Natural killer cell (primary cell): ENCODE measurements around the gene GRK2. TPM values are rescaled to one million over a fixed set of nuclear protein-coding genes. Genes with fewer than 3 reads are reported as not detected.
A peak's percentile ranks its signal among the peaks of the same experiment; 100 is the strongest.

Experiments
- ATAC-seq, 3 donors: fragments of 150-1000 bp in 2 of 3; fragments of 200-7000 bp in 1 of 3; cut with Tn5 transposase; 1 replicate in 1 of 3; 2 replicates in 2 of 3; pipeline ENCODE4 v1.10.0; 2021; ENCODE audit warnings: mild to moderate bottlenecking in 2 of 3, moderate library complexity in 2 of 3
- DNase-seq, 2 donors: peaks; one replicate each; pipeline versions ENCODE4 v3.0.0 to v3.0.0-alpha.2; 2013 to 2021; ENCODE audit warnings: mixed read lengths in 1 of 2
- H3K27ac ChIP-seq: one replicate; pipeline ENCODE4 v1.5.1; 2013; ENCODE audit warnings: mild to moderate bottlenecking, low read length
- H3K27me3 ChIP-seq: one replicate; pipeline ENCODE4 v1.6.1; 2013; ENCODE audit warnings: low read length; ENCODE audit not compliant: control insufficient read depth, insufficient read depth
- H3K36me3 ChIP-seq: one replicate; pipeline ENCODE4 v1.6.1; 2013; ENCODE audit warnings: low read length; ENCODE audit not compliant: control insufficient read depth, insufficient read depth
- H3K4me1 ChIP-seq: one replicate; pipeline ENCODE4 v1.6.1; 2013; ENCODE audit warnings: low read length; ENCODE audit not compliant: control insufficient read depth, insufficient read depth
- H3K4me3 ChIP-seq: one replicate; pipeline ENCODE4 v1.5.1; 2013; ENCODE audit warnings: low read length
- H3K9me3 ChIP-seq: one replicate; pipeline ENCODE4 v1.6.1; 2013; ENCODE audit warnings: low read length; ENCODE audit not compliant: control insufficient read depth, insufficient read depth
- H3K27ac Mint-ChIP-seq, 2 donors: one replicate each; pipeline ENCODE4 v1.8.0; 2022; ENCODE audit warnings: mild to moderate bottlenecking in 2 of 2, mixed read lengths in 2 of 2, moderate library complexity in 1 of 2
- H3K27me3 Mint-ChIP-seq, 2 donors: one replicate each; pipeline ENCODE4 v1.8.0; 2022; ENCODE audit warnings: low read depth in 2 of 2, mixed read lengths in 2 of 2
- H3K36me3 Mint-ChIP-seq: one replicate; pipeline ENCODE4 v1.8.0; 2022; ENCODE audit warnings: mixed read lengths
- H3K4me1 Mint-ChIP-seq, 2 donors: one replicate each; pipeline ENCODE4 v1.8.0; 2022; ENCODE audit warnings: mixed read lengths in 2 of 2
- H3K4me3 Mint-ChIP-seq: one replicate; pipeline ENCODE4 v1.8.0; 2022; ENCODE audit warnings: mild to moderate bottlenecking, moderate library complexity, mixed read lengths
- H3K9me3 Mint-ChIP-seq, 2 donors: one replicate each; pipeline ENCODE4 v1.8.0; 2022; ENCODE audit warnings: mixed read lengths in 2 of 2
- CTCF ChIP-seq: fragments of 200-600 bp; IDR thresholded peaks from one replicate; pipeline ENCODE4 v1.8.0; 2022; ENCODE audit warnings: antibody characterized with exemption
- WGBS: methylation state at CpG from one replicate; pipeline ENCODE4 v1.1.7; 2013; ENCODE audit warnings: missing lambda C conversion rate; ENCODE audit not compliant: insufficient coverage; 5-methylcytosine and 5-hydroxymethylcytosine counted together
- intact Hi-C: fragments of 100-400 bp; cut with micrococcal nuclease; formaldehyde crosslinking; loops from one replicate; pipeline ENCODE4 v1.14.2; 2022
- total RNA-seq, 4 donors: library from RNA; stranded (reverse); fragments of 120-200 nt in 1 of 4; gene quantifications; one replicate each; pipeline versions ENCODE4 v1.2.3 to v1.2.4, GENCODE V29; 2013 to 2022

The GRK2 gene
- total RNA-seq, 3 donors from 2014 or later (not counting 1 experiment from before 2014, with no cell fraction given) = 390 to 482 (median 441) TPM

- H3K36me3 ChIP-seq = peaks cover 59% of the 10 kb centered on the region
- DNase-seq (peak; percentile 91 to 94), ATAC-seq (peak; percentile 68 to 87 (median 73))
- peak overlapping the region; percentile 97 for H3K27ac ChIP-seq
- peaks cover 46 to 60% of the 10 kb centered on the region in 2 donors for H3K4me1 Mint-ChIP-seq
- intact Hi-C loops = loop anchor here (1.0 to 5.0 kb wide), 6 partner anchors 11 to 84 kb away; partner anchors contain the start of genes CLCF1 and SSH3
- no peaks in the 10 kb centered on the region for H3K27me3 Mint-ChIP-seq
- no peaks in the 10 kb centered on the region for H3K27me3 ChIP-seq
- peak; percentile 10 for TF ChIP-seq CTCF
- H3K36me3 Mint-ChIP-seq = no peaks in the 10 kb centered on the region
- H3K9me3 ChIP-seq = no peaks in the 10 kb centered on the region
- H3K9me3 Mint-ChIP-seq = no peaks in the 10 kb centered on the region
- peak overlapping the region; percentile 100 for H3K27ac Mint-ChIP-seq
- under 1% methylated on average over 87 of the region's 87 CpGs for WGBS
- H3K4me3 Mint-ChIP-seq = peak overlapping the region; percentile 89
- peak overlapping the region; percentile 95 for H3K4me3 ChIP-seq
- H3K4me1 ChIP-seq = peaks cover 78% of the 10 kb centered on the region
Measured at GRCh38 chr11:67288452-67289225, 22.4 kb downstream of the GRK2 start.

- H3K4me1 ChIP-seq = peaks cover 72% of the 10 kb centered on the region
- peak within 1 kb of the TSS; percentile 95 for H3K4me3 ChIP-seq
- H3K27ac Mint-ChIP-seq = peak within 1 kb of the TSS; percentile 100
- TF ChIP-seq CTCF = peak; percentile 3
- no peaks in the 10 kb centered on the region for H3K36me3 Mint-ChIP-seq
- H3K36me3 ChIP-seq = peaks cover 59% of the 10 kb centered on the region
- H3K4me3 Mint-ChIP-seq = peak within 1 kb of the TSS; percentile 94
- under 1% methylated on average over 54 of the region's 56 CpGs for WGBS
- intact Hi-C loops = loop anchor here (2.0 to 5.0 kb wide), 4 partner anchors 14 to 83 kb away; partner anchors contain the start of genes CLCF1 and SSH3
- H3K27me3 ChIP-seq = no peaks in the 10 kb centered on the region
- DNase-seq (no peak), ATAC-seq (peak in 1 of 3 donors; percentile 40)
- no peaks in the 10 kb centered on the region for H3K9me3 ChIP-seq
- H3K27me3 Mint-ChIP-seq = no peaks in the 10 kb centered on the region
- no peaks in the 10 kb centered on the region for H3K9me3 Mint-ChIP-seq
- H3K27ac ChIP-seq = peak within 1 kb of the TSS; percentile 97
- H3K4me1 Mint-ChIP-seq = peaks cover 46 to 60% of the 10 kb centered on the region in 2 donors
Measured at GRCh38 chr11:67289226-67289650, 23.0 kb downstream of the GRK2 start, which contains the start of gene ANKRD13D. Gene ANKRD13D (plus strand): TSS chr11:67289303. CDS start chr11:67289461, 158 bp downstream.

- Histone ChIP-seq H3K36me3 (peaks cover 53% of the 10 kb centered on the region), H3K9me3 (no peaks in the 10 kb centered on the region), H3K27me3 (no peaks in the 10 kb centered on the region), H3K27ac (peak overlapping the region; percentile 49), H3K4me1 (peaks cover 65% of the 10 kb centered on the region), H3K4me3 (peak overlapping the region; percentile 56)
- Mint-ChIP-seq H3K27me3 (no peaks in the 10 kb centered on the region), H3K4me1 (peaks cover 46 to 60% of the 10 kb centered on the region in 2 donors), H3K36me3 (no peaks in the 10 kb centered on the region), H3K27ac (peak overlapping the region; percentile 86 to 94), H3K4me3 (peak overlapping the region; percentile 94), H3K9me3 (no peaks in the 10 kb centered on the region)
- ATAC-seq (no peak), DNase-seq (no peak)
- intact Hi-C loops = loop anchor here (2.0 to 5.0 kb wide), 4 partner anchors 13 to 82 kb away; partner anchors contain the start of genes CLCF1 and SSH3
- no peak for TF ChIP-seq CTCF
- 32% methylated on average over 36 of the region's 36 CpGs for WGBS
Measured at GRCh38 chr11:67289651-67290479, 23.6 kb downstream of the GRK2 start.
